HG03442 (cell line): ENCODE measurements around the gene SETX.

Experiments used
- ATAC-seq: cut with Tn5 transposase; IDR thresholded peaks from one replicate; pipeline ENCODE4 v1.9.1; 2021; ENCODE audit warnings: mild to moderate bottlenecking, moderate library complexity; ENCODE audit not compliant: unreplicated experiment

Gene SETX

GRCh38 chr9:132241840-132242620 is 112.8 kb downstream of the SETX start:
- no peak for ATAC-seq

DNA sequence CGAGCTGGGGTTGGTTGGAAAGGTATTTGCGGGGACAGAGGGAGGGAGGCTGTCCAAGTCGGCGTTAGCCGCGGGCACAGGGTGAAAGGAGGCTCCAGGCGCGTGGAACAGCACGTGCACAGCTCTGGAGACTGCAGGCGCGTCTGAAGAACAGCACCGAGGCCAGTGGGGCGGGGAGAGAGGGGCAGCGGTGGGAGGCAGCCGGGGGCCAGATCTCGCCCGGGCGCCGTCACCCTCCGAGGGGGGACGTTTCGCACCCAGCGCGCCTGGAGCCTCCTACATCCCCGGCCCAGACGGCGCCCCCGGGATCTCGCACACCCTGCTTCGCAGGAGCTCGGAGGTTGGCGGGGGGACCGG is 113.3 kb downstream of the SETX start:
- no peak for ATAC-seq

DNA sequence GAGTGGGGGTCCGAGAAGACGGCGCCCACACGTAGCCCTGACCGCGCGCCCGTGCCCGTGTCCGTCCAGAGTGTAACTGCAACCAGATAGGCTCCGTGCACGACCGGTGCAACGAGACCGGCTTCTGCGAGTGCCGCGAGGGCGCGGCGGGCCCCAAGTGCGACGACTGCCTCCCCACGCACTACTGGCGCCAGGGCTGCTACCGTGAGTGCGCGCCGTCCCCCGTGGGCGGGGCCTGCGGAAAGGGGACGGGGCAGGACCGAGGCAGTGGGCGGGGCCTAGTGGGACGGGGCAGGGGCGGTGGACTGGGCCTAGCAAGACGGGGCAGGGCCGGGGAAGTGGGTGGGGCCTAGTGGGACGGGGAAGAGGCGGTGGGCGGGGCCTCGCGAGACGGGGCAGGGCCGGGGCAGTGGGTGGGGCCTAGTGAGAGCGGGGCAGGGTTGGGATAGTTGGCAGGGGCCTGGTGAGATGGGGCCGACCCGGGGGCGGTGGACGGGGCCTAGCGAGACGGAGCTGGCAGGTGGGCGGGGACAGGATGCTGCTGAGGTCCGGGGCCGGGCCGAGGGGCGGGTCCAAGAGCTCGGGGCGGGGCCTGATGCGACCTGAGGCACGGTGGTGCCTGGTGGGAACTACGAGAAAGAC is 113.8 kb downstream of the SETX start:
- ATAC-seq: peak; percentile 69

DNA sequence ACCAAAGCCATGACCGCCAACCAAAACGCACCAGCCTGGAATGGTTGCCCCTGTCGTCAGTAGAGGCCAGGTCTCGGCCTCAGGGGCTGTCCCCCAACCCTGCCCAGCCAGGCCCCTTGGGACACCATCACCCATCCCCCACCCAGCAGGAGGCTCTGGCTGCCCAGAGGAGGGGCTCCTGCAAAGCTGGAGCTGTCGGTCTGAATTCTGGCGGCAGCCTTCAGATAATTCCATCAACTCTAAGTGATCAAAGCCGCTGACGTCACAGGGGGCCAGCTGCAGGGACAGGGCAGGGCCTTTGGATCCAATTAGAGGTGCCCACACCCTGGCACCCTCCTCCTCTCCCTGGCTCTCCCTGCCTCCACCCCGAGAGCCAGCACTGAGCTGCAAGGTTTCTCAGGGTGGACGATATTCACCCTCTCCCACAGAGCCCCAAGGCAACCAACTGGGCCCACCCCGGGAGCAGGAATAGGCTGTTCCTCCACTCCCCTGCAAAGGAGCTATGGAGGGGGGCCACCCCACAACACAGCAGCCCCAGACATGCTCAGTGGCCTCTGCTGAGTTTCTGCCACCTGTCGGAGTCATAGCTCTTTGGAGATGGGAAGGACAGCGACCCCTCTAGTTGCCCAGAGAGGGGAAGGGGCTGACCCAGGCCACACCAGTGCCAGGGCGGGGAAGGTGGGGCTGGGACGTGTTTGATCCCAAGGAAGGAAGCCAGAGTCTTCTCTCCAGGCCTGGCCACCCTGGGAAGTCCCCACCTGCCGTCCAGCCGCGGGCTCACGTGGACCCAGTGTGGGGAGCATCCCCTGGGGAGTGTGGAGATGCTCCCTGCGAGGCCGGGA is 114.6 kb downstream of the SETX start:
- ATAC-seq: peak; percentile 1

GRCh38 chr9:132239518-132239917 is 115.3 kb downstream of the SETX start:
- ATAC-seq: no peak

- ATAC-seq: no peak
These were observed 115.8 kb downstream of the SETX start for GRCh38 chr9:132238992-132239391.

DNA sequence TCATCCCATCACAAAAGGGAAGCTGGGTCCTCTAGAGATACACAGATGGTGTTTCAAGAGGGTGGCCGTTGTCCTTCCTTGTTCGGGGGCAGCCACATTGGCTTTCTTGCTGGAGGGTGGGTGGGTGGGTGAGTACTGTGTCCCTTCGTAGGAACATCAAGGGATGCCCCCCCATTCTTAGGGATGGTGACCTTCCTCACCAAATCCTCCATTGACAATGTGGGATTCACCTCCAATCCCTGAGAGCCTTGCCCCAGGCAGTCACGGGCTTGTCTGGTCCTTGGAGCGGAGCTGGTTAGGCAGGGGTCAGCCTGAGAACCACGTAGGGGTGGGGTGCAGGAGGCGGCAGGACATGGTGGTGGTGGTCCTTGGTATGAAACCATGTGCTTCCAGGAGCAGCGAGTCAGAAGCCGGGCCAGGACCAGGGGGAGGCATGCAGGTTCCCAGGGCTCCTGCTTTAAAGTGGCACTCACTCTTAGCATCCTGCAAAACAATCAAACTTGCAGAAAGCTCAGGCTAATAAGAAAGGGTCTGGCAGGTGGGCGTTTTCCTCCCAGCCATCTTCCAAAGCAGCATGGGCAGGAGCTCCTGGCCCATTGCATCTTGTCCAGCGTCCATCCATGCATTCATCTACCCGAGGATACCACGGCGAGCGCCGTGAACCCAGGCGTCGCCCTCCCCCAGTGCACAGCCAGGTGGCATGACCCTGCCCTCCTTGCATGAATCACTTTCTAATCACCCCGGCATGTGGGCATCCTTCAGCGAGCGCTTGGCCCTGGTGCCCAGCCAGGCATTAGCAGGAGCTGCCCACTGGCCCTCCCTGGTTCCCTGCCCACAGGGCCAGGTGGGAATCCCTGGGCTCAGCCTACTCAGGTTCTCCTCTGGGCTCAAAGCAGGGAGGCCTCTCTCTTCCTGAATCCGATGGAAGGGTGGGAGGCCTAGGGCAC is 116.5 kb downstream of the SETX start:
- no peak for ATAC-seq

- no peak for ATAC-seq
These were observed 117.3 kb downstream of the SETX start for GRCh38 chr9:132237481-132237880.

- ATAC-seq: no peak
These were observed 118.0 kb downstream of the SETX start for GRCh38 chr9:132236662-132237311.

GRCh38 chr9:132235894-132236661 is 118.7 kb downstream of the SETX start:
- ATAC-seq: no peak

- no peak for ATAC-seq
These were observed 119.7 kb downstream of the SETX start for GRCh38 chr9:132235125-132235524.

DNA sequence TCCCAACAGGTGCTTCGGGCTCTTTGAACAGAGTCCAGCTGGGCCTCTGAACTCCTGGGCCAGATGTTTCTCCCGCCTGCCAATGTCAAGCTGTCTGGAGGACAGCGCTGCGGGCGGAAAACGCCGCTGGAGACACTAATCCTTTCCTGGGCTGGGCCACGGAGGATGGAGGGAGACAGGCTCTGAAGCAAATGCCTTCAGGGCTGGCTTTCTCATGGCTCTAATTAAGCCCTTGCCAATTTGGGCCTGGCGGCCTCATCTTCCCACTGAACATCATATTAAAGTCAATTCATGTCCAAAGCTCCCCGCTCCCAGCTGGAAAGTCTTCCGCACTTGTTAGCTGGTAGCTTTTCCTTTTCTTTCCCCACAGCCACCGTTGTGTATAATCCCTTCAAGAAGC is 120.3 kb downstream of the SETX start:
- ATAC-seq: no peak

- ATAC-seq: no peak
These were observed 121.6 kb downstream of the SETX start for GRCh38 chr9:132233138-132233537.

DNA sequence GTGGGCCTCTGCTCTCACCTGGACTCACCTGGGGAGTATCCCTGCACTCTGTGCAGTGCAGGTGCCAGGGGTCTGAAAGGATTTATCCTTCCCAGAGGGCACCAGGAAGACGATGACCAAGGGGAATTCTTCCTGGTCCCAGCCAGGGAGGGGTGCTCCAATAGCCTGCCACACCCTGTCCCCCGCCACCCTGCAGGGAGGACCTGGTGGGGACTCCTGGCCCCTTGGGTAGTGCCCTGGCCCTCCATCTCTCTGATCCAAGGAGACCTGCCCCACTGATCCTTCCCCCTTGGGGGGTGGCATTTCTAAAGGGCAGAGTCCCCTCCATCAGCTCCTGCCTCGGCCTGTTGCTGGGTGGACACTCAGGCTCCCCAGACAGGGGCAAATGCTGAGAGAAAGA is 122.3 kb downstream of the SETX start:
- ATAC-seq: no peak

DNA sequence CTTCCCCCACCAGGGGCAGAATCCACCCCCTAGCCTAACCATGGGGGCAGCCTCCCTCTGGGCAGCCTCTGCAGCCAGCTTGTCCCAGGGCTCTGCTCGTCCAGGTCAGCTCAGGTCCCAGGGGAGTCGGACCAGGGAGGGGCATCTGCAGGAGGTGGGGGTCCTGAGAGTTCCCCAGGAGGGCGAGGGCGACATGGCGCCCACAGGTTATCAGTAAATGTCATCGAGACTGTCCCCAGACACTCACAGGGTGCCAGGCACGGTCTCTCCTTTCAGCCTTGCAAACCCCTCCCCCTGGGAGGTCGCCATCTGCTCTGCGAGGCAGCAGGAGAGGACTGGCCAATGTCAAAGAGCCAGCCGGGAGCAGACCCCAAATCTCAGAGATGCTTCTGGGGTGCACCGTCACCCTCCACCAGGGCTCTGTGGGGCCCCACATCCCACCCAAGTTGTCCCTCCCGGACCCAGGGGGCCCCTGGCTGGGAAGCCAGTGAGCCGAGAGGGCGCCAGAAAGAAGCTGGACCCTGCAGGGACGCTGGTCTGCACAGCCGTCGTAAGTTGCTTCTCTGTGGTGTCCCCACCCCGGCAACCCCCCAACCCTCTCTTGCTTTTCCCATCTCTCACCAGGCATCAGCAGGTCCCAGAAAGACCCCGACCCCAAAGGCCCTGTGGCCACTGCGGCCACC is 123.6 kb downstream of the SETX start:
- ATAC-seq: no peak

DNA sequence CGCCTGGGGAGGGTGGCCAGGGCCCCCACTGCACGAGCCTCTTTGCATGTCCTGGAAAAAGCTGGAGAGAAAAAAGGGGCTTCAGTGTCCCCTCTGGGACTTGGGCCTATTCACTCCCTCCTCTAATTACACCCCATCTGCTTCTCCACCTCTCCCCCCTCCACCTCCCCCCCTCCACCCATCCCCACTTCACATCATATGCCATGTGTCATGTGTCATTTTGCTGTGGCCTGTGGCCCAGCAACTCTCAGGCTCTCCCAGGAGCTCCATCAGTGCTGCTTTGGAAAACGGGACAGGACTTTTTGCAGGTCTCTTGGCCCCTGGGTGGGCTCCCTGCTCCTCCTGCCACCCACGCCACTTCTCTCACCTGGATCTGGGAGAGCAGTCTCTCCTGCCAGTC is 124.2 kb downstream of the SETX start:
- no peak for ATAC-seq

DNA sequence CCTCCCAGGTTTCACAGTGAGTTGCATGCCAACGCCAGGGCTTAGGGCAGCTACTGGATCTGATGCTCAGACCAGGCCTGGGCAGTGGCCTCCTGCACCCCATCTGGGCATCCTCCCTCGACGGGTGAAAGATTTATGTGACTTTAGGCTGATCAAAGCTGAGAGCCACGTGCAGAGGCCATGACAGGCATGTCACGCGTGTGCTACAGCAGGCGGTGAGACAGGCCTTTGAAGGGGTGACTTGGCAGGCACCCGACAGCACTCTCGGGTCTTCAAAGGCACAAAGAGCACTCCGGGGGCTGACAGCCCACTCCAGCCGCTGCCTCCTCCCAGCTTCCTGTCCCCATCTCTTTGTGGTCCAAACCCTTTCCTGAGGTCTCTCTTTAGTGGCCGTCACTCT is 126.7 kb downstream of the SETX start:
- ATAC-seq: no peak

GRCh38 chr9:132226571-132227430 is 128.0 kb downstream of the SETX start:
- no peak for ATAC-seq
